GM12878 (cell line): ENCODE data around the gene MYB.

Source experiments
- TCF12 ChIP-seq: IDR thresholded peaks from 2 replicates; pipeline ENCODE4 v1.6.1; 2011; ENCODE audit warnings: low read depth, mild to moderate bottlenecking, low read length
- ZSCAN29 ChIP-seq: fragments of 450-650 bp; IDR thresholded peaks from 2 replicates; pipeline ENCODE4 v1.6.1; 2017; ENCODE audit warnings: mild to moderate bottlenecking, moderate library complexity

DNA sequence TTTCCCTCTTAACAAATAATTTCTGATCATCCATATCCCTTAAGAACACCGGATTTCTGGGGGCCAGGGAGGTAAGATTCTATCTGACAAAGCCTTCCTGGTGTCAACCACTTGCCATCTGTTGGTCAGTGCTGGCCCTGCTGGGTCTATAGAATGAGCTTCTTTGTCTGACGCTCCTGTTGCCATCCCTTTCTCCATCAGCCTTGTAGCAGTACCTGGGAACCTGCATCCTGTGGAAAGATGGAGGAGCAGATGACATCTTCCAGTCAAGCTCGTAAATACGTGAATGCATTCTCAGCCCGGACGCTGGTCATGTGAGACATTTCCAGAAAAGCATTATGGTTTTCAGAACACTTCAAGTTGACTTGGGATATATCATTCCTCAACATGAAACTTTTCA, 36.6 kb downstream of the MYB start:
- TF ChIP-seq TCF12 = no peak
- TF ChIP-seq ZSCAN29 = no peak
